Neural progenitor cell (in vitro differentiated cells): ENCODE results near the gene FARS2. TPM values are rescaled to one million over a fixed set of nuclear protein-coding genes. Genes with fewer than 3 reads are reported as not detected.

ENCODE experiments used
- DNase-seq: peaks from one replicate; pipeline ENCODE4 v3.0.0-alpha.2; 2016; ENCODE audit warnings: low spot score
- H2AFZ ChIP-seq: fragments of 200-600 bp; sonication (generic); replicated peaks from 2 replicates; pipeline ENCODE4 v1.6.1; 2016; ENCODE audit warnings: antibody characterized with exemption
- H3F3A ChIP-seq: fragments of 200-600 bp; sonication (generic); 2 replicates; pipeline ENCODE4 v1.6.1; 2016; ENCODE audit warnings: antibody characterized with exemption, low read depth
- H3K27ac ChIP-seq: fragments of 200-600 bp; sonication (generic); 2 replicates; pipeline ENCODE4 v1.5.1; 2016; ENCODE audit warnings: mild to moderate bottlenecking
- H3K27me3 ChIP-seq: fragments of 200-600 bp; sonication (generic); 2 replicates; pipeline ENCODE4 v1.6.1; 2016; ENCODE audit warnings: mild to moderate bottlenecking, moderate library complexity
- H3K36me3 ChIP-seq: fragments of 200-600 bp; sonication (generic); 2 replicates; pipeline ENCODE4 v1.5.1; 2016
- H3K4me1 ChIP-seq: fragments of 200-600 bp; sonication (generic); 2 replicates; pipeline ENCODE4 v1.6.1; 2016; ENCODE audit warnings: mixed run types
- H3K4me2 ChIP-seq: fragments of 200-600 bp; sonication (generic); 2 replicates; pipeline ENCODE4 v1.6.1; 2016
- H3K4me3 ChIP-seq: fragments of 200-600 bp; sonication (generic); 2 replicates; pipeline ENCODE4 v1.5.1; 2016
- H3K79me2 ChIP-seq: fragments of 200-600 bp; sonication (generic); 2 replicates; pipeline ENCODE4 v1.6.1; 2016; ENCODE audit warnings: low read depth
- H3K9ac ChIP-seq: fragments of 200-600 bp; sonication (generic); 2 replicates; pipeline ENCODE4 v1.6.1; 2016
- H3K9me3 ChIP-seq: fragments of 200-600 bp; sonication (generic); 2 replicates; pipeline ENCODE4 v1.5.1; 2016; ENCODE audit warnings: low read depth
- H4K20me1 ChIP-seq: fragments of 200-600 bp; sonication (generic); 2 replicates; pipeline ENCODE4 v1.6.1; 2016; ENCODE audit warnings: low read depth
- H3K27ac Mint-ChIP-seq: 3 replicates; pipeline ENCODE4 v1.8.0; 2021; ENCODE audit warnings: mixed read lengths
- H3K27me3 Mint-ChIP-seq: 2 replicates; pipeline ENCODE4 v1.8.0; 2022; ENCODE audit warnings: low read depth, mild to moderate bottlenecking, inconsistent platforms, moderate library complexity, mixed read lengths; ENCODE audit not compliant: insufficient read depth
- H3K36me3 Mint-ChIP-seq: 3 replicates; pipeline ENCODE4 v1.8.0; 2021; ENCODE audit warnings: mixed read lengths
- H3K4me1 Mint-ChIP-seq: 3 replicates; pipeline ENCODE4 v1.8.0; 2021; ENCODE audit warnings: mixed read lengths
- H3K4me3 Mint-ChIP-seq: 3 replicates; pipeline ENCODE4 v1.8.0; 2021; ENCODE audit warnings: mild to moderate bottlenecking, moderate library complexity, mixed read lengths
- H3K9me3 Mint-ChIP-seq: 3 replicates; pipeline ENCODE4 v1.8.0; 2020; ENCODE audit warnings: mixed read lengths
- EZH2 ChIP-seq: fragments of 200-600 bp; sonication (generic); IDR thresholded peaks from 2 replicates; pipeline ENCODE4 v1.6.1; 2017; ENCODE audit warnings: antibody characterized with exemption, mild to moderate bottlenecking, moderate library complexity
- EZH2phosphoT487 ChIP-seq: fragments of 200-600 bp; sonication (generic); IDR thresholded peaks from 2 replicates; pipeline ENCODE4 v1.6.1; 2017; ENCODE audit warnings: antibody characterized with exemption
- total RNA-seq: library from RNA; depleted of rRNA; stranded (reverse); fragments of >200 nt; gene quantifications from 2 replicates; pipeline ENCODE4 v1.2.3, GENCODE V29; 2015; ENCODE audit warnings: low replicate concordance
- TF ChIP-seq, protein P1 (sequence below): fragments of 200-600 bp; sonication (generic); IDR thresholded peaks from 2 replicates; pipeline ENCODE4 v1.5.1; 2017; ENCODE audit warnings: antibody characterized with exemption, mild to moderate bottlenecking

Gene FARS2
- total RNA-seq, 1 donor from 2014 or later = 10.8 TPM

DNA sequence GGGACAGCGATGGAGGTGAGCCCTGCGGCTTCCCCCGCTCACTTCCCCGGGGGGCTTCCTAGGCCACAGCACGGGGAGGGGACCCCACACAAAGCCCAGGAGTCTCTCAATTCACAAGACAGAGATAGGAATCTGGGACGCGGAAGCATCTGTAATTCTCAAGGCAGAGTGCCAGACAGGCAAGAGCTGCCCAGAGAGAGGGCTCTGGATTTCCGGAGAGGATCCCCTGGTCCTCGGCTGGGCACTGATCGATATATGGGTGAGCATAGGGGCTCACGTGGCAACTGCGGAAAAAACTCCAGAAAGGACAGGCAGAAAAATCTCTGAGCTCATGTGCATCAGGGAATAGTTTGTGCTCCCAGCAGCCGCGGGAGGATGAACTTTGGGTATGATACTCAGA is 449.2 kb downstream of the FARS2 start:
- Mint-ChIP-seq H3K27ac (no peak overlapping the region), H3K4me1 (peaks cover 2% of the 10 kb centered on the region), H3K36me3 (peaks cover 2% of the 10 kb centered on the region), H3K27me3 (peaks cover 4% of the 10 kb centered on the region), H3K4me3 (no peak overlapping the region), H3K9me3 (peaks cover 7% of the 10 kb centered on the region)
- Histone ChIP-seq H3K79me2 (no peaks in the 10 kb centered on the region), H3K27ac (no peak overlapping the region), H3K4me3 (no peak overlapping the region), H3K4me2 (no peak overlapping the region), H3K4me1 (peaks cover 10% of the 10 kb centered on the region), H3K36me3 (no peaks in the 10 kb centered on the region), H3K9me3 (no peaks in the 10 kb centered on the region), H3K27me3 (no peaks in the 10 kb centered on the region), H4K20me1 (no peaks in the 10 kb centered on the region), H2AFZ (no peak overlapping the region), H3K9ac (no peak overlapping the region), H3F3A (no peaks in the 10 kb centered on the region)
- no peak for DNase-seq
- TF ChIP-seq EZH2 (no peak), EZH2phosphoT487 (no peak)
- TF ChIP-seq, protein P1, sequence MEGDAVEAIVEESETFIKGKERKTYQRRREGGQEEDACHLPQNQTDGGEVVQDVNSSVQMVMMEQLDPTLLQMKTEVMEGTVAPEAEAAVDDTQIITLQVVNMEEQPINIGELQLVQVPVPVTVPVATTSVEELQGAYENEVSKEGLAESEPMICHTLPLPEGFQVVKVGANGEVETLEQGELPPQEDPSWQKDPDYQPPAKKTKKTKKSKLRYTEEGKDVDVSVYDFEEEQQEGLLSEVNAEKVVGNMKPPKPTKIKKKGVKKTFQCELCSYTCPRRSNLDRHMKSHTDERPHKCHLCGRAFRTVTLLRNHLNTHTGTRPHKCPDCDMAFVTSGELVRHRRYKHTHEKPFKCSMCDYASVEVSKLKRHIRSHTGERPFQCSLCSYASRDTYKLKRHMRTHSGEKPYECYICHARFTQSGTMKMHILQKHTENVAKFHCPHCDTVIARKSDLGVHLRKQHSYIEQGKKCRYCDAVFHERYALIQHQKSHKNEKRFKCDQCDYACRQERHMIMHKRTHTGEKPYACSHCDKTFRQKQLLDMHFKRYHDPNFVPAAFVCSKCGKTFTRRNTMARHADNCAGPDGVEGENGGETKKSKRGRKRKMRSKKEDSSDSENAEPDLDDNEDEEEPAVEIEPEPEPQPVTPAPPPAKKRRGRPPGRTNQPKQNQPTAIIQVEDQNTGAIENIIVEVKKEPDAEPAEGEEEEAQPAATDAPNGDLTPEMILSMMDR = no peak

- H3K9me3 Mint-ChIP-seq = peaks cover 7% of the 10 kb centered on the region
- H4K20me1 ChIP-seq = no peaks in the 10 kb centered on the region
- TF ChIP-seq EZH2 = no peak
- TF ChIP-seq, protein P1 = no peak
- TF ChIP-seq EZH2phosphoT487 = no peak
- H3F3A ChIP-seq = no peaks in the 10 kb centered on the region
- H3K36me3 Mint-ChIP-seq = peaks cover 2% of the 10 kb centered on the region
- no peak overlapping the region for H3K27ac Mint-ChIP-seq
- H3K79me2 ChIP-seq = no peaks in the 10 kb centered on the region
- DNase-seq = no peak
- H3K9me3 ChIP-seq = no peaks in the 10 kb centered on the region
- no peak overlapping the region for H3K27ac ChIP-seq
- no peak overlapping the region for H3K4me3 ChIP-seq
- H3K27me3 Mint-ChIP-seq = peaks cover 4% of the 10 kb centered on the region
- H2AFZ ChIP-seq = no peak overlapping the region
- H3K36me3 ChIP-seq = no peaks in the 10 kb centered on the region
- H3K4me3 Mint-ChIP-seq = no peak overlapping the region
- H3K9ac ChIP-seq = no peak overlapping the region
- H3K4me2 ChIP-seq = no peak overlapping the region
- H3K4me1 Mint-ChIP-seq = peaks cover 2% of the 10 kb centered on the region
- peaks cover 10% of the 10 kb centered on the region for H3K4me1 ChIP-seq
- H3K27me3 ChIP-seq = no peaks in the 10 kb centered on the region
These were observed 449.6 kb downstream of the FARS2 start for GRCh38 chr6:5710936-5711335.

GRCh38 chr6:5712349-5713215 is 451.3 kb downstream of the FARS2 start:
- no peak overlapping the region for H3K4me3 ChIP-seq
- no peak for DNase-seq
- H3K4me2 ChIP-seq = no peak overlapping the region
- Mint-ChIP-seq H3K36me3 (peaks cover 5% of the 10 kb centered on the region), H3K9me3 (peaks cover 19% of the 10 kb centered on the region), H3K4me1 (peaks cover 2% of the 10 kb centered on the region), H3K27me3 (peaks cover 7% of the 10 kb centered on the region), H3K27ac (no peak overlapping the region), H3K4me3 (no peak overlapping the region)
- H3K9me3 ChIP-seq = no peaks in the 10 kb centered on the region
- no peaks in the 10 kb centered on the region for H4K20me1 ChIP-seq
- H3K27me3 ChIP-seq = no peaks in the 10 kb centered on the region
- no peak overlapping the region for H2AFZ ChIP-seq
- H3K79me2 ChIP-seq = no peaks in the 10 kb centered on the region
- H3F3A ChIP-seq = no peaks in the 10 kb centered on the region
- no peak overlapping the region for H3K27ac ChIP-seq
- TF ChIP-seq EZH2phosphoT487 (no peak), EZH2 (no peak)
- TF ChIP-seq, protein P1 = no peak
- no peaks in the 10 kb centered on the region for H3K36me3 ChIP-seq
- H3K9ac ChIP-seq = no peak overlapping the region
- peaks cover 10% of the 10 kb centered on the region for H3K4me1 ChIP-seq
